HUES64 (cell line): ENCODE measurements around the gene ZNF618.

Experiments used
- H3K27ac ChIP-seq: 2 replicates; pipeline ENCODE4 v1.7.0; 2013; ENCODE audit warnings: low read depth, low read length, inconsistent platforms
- H3K27me3 ChIP-seq: 2 replicates; pipeline ENCODE4 v1.6.1; 2013; ENCODE audit warnings: mild to moderate bottlenecking, low read length; ENCODE audit not compliant: insufficient read depth
- H3K36me3 ChIP-seq: 2 replicates; pipeline ENCODE4 v1.6.1; 2013; ENCODE audit warnings: mild to moderate bottlenecking, low read length; ENCODE audit not compliant: insufficient read depth
- H3K4me1 ChIP-seq: 2 replicates; pipeline ENCODE4 v1.6.1; 2013; ENCODE audit warnings: mild to moderate bottlenecking, low read length, moderate library complexity; ENCODE audit not compliant: insufficient read depth
- H3K4me3 ChIP-seq: 2 replicates; pipeline ENCODE4 v1.5.1; 2013; ENCODE audit warnings: mild to moderate bottlenecking, low read length, moderate library complexity
- H3K9ac ChIP-seq: 2 replicates; pipeline ENCODE4 v1.6.1; 2013; ENCODE audit warnings: mild to moderate bottlenecking, low read depth, low read length
- H3K9me3 ChIP-seq: 2 replicates; pipeline ENCODE4 v1.6.1; 2013; ENCODE audit warnings: low read depth, low read length; ENCODE audit not compliant: insufficient read depth
- WGBS: fragments of 150-250, 120-280 bp; methylation state at CpG from one replicate; pipeline ENCODE4 v1.1.7; 2013; ENCODE audit warnings: missing lambda C conversion rate; 5-methylcytosine and 5-hydroxymethylcytosine counted together

The ZNF618 gene

GRCh38 chr9:113976915-113977314 is 100.8 kb downstream of the ZNF618 start:
- H3K4me1 ChIP-seq: no peaks in the 10 kb centered on the region
- 93% methylated on average over 8 of the region's 8 CpGs for WGBS
- H3K9ac ChIP-seq: no peak overlapping the region
- no peaks in the 10 kb centered on the region for H3K9me3 ChIP-seq
- H3K27ac ChIP-seq: no peak overlapping the region
- peaks cover 3% of the 10 kb centered on the region; the same call in 1 of the 2 replicates for H3K36me3 ChIP-seq
- no peaks in the 10 kb centered on the region for H3K27me3 ChIP-seq
- H3K4me3 ChIP-seq: no peak overlapping the region

- H3K9me3 ChIP-seq: no peaks in the 10 kb centered on the region
- H3K4me1 ChIP-seq: no peaks in the 10 kb centered on the region
- H3K4me3 ChIP-seq: no peak overlapping the region
- 95% methylated on average over 6 of the region's 6 CpGs for WGBS
- no peak overlapping the region for H3K27ac ChIP-seq
- no peak overlapping the region for H3K9ac ChIP-seq
- no peaks in the 10 kb centered on the region for H3K36me3 ChIP-seq
- H3K27me3 ChIP-seq: no peaks in the 10 kb centered on the region
Observed at GRCh38 chr9:113978725-113979342, 102.7 kb downstream of the ZNF618 start.

- WGBS: 93% methylated on average over 6 of the region's 6 CpGs
- H3K27me3 ChIP-seq: no peaks in the 10 kb centered on the region
- no peak overlapping the region for H3K9ac ChIP-seq
- no peaks in the 10 kb centered on the region for H3K4me1 ChIP-seq
- H3K36me3 ChIP-seq: no peaks in the 10 kb centered on the region
- H3K27ac ChIP-seq: no peak overlapping the region
- no peaks in the 10 kb centered on the region for H3K9me3 ChIP-seq
- no peak overlapping the region for H3K4me3 ChIP-seq
Observed at GRCh38 chr9:113979343-113980127, 103.4 kb downstream of the ZNF618 start.

- H3K4me3 ChIP-seq: no peak overlapping the region
Observed at GRCh38 chr9:113984639-113985380, 108.7 kb downstream of the ZNF618 start.

GRCh38 chr9:113985968-113986585 is 110.0 kb downstream of the ZNF618 start:
- Histone ChIP-seq H3K9me3 (no peaks in the 10 kb centered on the region), H3K27me3 (no peaks in the 10 kb centered on the region), H3K27ac (no peak overlapping the region), H3K4me3 (no peak overlapping the region), H3K4me1 (no peaks in the 10 kb centered on the region), H3K36me3 (peaks cover 16% of the 10 kb centered on the region; the same call in 1 of the 2 replicates), H3K9ac (no peak overlapping the region)
- 94% methylated on average over 15 of the region's 15 CpGs for WGBS

More at GRCh38 chr9:113984639-113985380, 108.7 kb downstream of the ZNF618 start:
- Histone ChIP-seq H3K27me3 (no peaks in the 10 kb centered on the region), H3K27ac (no peak overlapping the region), H3K36me3 (peaks cover 16% of the 10 kb centered on the region; the same call in 1 of the 2 replicates), H3K9ac (no peak overlapping the region), H3K4me1 (no peaks in the 10 kb centered on the region), H3K9me3 (no peaks in the 10 kb centered on the region)
- WGBS: 94% methylated on average over 10 of the region's 10 CpGs

DNA sequence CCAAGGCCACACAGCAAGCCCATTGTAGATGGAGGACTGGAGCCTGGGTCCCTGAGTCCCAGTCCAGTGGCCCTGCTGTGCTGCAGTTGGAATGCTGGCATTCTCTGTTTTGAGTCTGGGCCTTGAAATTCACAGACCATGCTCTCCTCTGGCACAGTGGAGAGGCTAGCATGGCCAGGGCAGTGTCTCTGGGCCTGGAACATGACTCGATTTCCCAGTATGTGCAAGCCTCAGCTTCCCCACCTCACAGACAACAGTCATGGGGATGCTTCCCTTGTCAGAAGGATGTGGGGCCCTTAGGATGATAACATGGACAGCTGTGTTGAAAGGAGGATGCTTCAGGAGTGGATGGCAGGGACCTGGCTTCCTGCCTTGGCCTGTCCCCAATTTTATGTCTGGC is 110.8 kb downstream of the ZNF618 start:
- Histone ChIP-seq H3K4me1 (no peaks in the 10 kb centered on the region), H3K36me3 (peaks cover 16% of the 10 kb centered on the region; the same call in 1 of the 2 replicates), H3K27ac (no peak overlapping the region), H3K4me3 (no peak overlapping the region), H3K9ac (no peak overlapping the region), H3K9me3 (no peaks in the 10 kb centered on the region), H3K27me3 (no peaks in the 10 kb centered on the region)
- 93% methylated on average over 1 of the region's 1 CpG for WGBS

GRCh38 chr9:113987526-113987925 is 111.4 kb downstream of the ZNF618 start:
- Histone ChIP-seq H3K9me3 (no peaks in the 10 kb centered on the region), H3K27ac (no peak overlapping the region), H3K4me1 (no peaks in the 10 kb centered on the region), H3K9ac (no peak overlapping the region), H3K36me3 (peaks cover 16% of the 10 kb centered on the region; the same call in 1 of the 2 replicates), H3K27me3 (no peaks in the 10 kb centered on the region), H3K4me3 (no peak overlapping the region)
- 88% methylated on average over 12 of the region's 12 CpGs for WGBS

DNA sequence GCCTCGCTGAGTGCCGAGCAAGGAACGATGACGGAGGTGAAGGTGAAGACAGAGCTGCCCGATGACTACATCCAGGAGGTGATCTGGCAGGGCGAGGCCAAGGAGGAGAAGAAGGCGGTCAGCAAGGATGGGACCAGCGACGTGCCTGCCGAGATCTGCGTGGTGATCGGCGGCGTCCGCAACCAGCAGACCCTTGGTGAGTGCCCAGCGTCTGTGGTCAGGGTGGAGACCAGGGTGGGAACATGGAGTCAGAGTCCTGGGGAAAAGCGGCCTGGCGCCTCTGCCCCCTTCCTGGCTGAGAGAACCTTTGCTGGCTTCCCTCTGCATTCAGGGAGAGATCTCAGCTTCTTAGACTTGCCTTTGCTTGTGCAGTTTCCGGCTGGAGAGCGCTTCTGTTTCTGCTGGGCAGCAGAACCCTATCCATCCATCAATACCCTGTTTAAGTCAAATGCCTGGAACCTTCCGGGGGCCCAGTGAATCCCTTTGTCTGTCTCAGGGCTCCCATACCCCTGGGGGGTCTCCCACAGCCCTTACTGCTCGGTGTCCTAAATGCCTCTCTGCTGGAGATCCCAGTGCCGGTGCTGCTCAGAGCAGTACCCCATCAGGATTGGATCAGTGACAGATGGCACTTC is 112.4 kb downstream of the ZNF618 start:
- no peaks in the 10 kb centered on the region for H3K9me3 ChIP-seq
- no peak overlapping the region for H3K9ac ChIP-seq
- H3K27ac ChIP-seq: no peak overlapping the region
- no peak overlapping the region for H3K4me3 ChIP-seq
- H3K4me1 ChIP-seq: no peaks in the 10 kb centered on the region
- WGBS: 96% methylated on average over 23 of the region's 23 CpGs
- peaks cover 16% of the 10 kb centered on the region; the same call in 1 of the 2 replicates for H3K36me3 ChIP-seq
- H3K27me3 ChIP-seq: no peaks in the 10 kb centered on the region

GRCh38 chr9:113989017-113989713 is 113.1 kb downstream of the ZNF618 start:
- Histone ChIP-seq H3K4me1 (no peaks in the 10 kb centered on the region), H3K9ac (no peak overlapping the region), H3K27me3 (no peaks in the 10 kb centered on the region), H3K4me3 (no peak overlapping the region), H3K9me3 (no peaks in the 10 kb centered on the region), H3K36me3 (peaks cover 16% of the 10 kb centered on the region; the same call in 1 of the 2 replicates), H3K27ac (no peak overlapping the region)
- WGBS: 95% methylated on average over 12 of the region's 12 CpGs
